ENCODE data around the gene CMSS1. TPM values are rescaled to one million over a fixed set of nuclear protein-coding genes. Genes with fewer than 3 reads are reported as not detected.
"Not testable (repeated sequence)": the region's sequence is repeated elsewhere in the genome, so short reads cannot be mapped to it uniquely, and the experiment has no call there.

The CMSS1 gene
- total RNA-seq, 1 donor from 2014 or later = 41.1 TPM

DNA sequence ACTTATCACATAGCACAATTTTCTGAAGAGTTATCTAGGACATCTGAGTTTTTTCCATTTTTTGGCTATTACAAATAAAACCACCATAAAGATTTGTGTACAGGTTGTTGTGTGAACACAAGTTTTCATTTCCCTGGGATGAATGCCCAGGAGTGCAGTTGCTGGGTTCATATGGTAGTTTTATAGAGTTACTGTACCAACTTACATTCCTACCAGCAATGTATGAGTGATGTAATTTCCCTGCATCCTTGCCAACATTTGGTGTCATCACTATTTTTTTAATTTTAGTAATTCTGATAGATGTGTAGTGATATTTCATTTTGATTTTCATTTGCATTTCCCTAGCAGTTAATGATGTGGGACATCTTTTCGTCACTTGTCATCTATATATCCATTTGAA, 276.2 kb downstream of the CMSS1 start:
- TF ChIP-seq, protein P1, sequence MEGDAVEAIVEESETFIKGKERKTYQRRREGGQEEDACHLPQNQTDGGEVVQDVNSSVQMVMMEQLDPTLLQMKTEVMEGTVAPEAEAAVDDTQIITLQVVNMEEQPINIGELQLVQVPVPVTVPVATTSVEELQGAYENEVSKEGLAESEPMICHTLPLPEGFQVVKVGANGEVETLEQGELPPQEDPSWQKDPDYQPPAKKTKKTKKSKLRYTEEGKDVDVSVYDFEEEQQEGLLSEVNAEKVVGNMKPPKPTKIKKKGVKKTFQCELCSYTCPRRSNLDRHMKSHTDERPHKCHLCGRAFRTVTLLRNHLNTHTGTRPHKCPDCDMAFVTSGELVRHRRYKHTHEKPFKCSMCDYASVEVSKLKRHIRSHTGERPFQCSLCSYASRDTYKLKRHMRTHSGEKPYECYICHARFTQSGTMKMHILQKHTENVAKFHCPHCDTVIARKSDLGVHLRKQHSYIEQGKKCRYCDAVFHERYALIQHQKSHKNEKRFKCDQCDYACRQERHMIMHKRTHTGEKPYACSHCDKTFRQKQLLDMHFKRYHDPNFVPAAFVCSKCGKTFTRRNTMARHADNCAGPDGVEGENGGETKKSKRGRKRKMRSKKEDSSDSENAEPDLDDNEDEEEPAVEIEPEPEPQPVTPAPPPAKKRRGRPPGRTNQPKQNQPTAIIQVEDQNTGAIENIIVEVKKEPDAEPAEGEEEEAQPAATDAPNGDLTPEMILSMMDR (IDR thresholded peaks at IDR 0.05) = no peak
- ChIA-PET POLR2A (no interaction called here), CTCF (no interaction called here)
- ATAC-seq (ENCODE audit: low read depth) (no peak), DNase-seq (no peak)
- intact Hi-C loops (cut with micrococcal nuclease) = no loop called here
- Mint-ChIP-seq H3K27me3 (no peaks in the 10 kb centered on the region), H3K4me1 (no peaks in the 10 kb centered on the region), H3K4me3 (no peak overlapping the region), H3K9me3 (no peaks in the 10 kb centered on the region), H3K27ac (no peak overlapping the region), H3K36me3 (ENCODE audit: low read depth) (peaks cover 1% of the 10 kb centered on the region)

DNA sequence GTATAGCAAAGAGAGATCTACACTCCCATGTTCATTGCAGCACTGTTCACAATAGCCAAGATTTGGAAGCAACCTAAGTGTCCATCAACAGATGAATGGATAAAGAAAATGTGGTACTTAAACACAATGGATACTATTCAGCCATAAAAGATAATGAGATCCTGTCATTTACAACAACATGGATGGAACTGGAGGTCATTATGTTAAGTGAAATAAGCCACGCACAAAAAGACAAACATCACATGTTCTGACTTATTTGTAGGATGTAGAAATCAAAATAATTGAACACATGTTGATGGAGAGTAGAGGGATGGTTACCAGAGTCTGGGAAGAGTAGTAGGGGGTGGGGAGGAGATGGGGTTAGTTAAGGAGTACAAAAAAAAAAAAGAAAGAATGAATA, 278.6 kb downstream of the CMSS1 start:
- H3K9me3 Mint-ChIP-seq; H3K4me1 Mint-ChIP-seq; POLR2A ChIA-PET; CTCF ChIA-PET; ATAC-seq (ENCODE audit: low read depth); intact Hi-C loops (cut with micrococcal nuclease); H3K27ac Mint-ChIP-seq; H3K36me3 Mint-ChIP-seq (ENCODE audit: low read depth); H3K4me3 Mint-ChIP-seq; H3K27me3 Mint-ChIP-seq; DNase-seq: not testable (repeated sequence)

DNA sequence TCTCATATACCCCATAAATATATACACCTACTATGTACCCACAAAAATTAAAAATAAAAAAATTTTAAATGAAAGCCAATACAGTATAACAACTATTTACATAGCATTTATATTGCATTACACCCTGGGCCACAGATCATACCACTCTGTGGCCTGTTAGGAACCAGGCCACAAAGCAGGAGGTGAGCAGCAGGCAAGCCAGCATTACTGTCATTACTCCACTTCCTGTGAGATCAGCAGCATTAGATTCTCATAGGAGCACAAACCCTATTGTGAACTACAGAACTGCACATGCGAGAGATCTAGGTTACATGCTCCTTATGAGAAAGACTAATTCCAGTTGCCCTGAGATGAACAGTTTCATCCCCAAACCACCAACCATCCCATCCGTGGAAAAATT, 279.2 kb downstream of the CMSS1 start:
- Mint-ChIP-seq H3K36me3 (ENCODE audit: low read depth) (peaks cover 3% of the 10 kb centered on the region), H3K9me3 (peaks cover 2% of the 10 kb centered on the region), H3K27me3 (no peaks in the 10 kb centered on the region), H3K27ac (no peak overlapping the region), H3K4me1 (peaks cover 2% of the 10 kb centered on the region), H3K4me3 (no peak overlapping the region)
- POLR2A ChIA-PET = no interaction called here
- TF ChIP-seq, protein P1 (IDR thresholded peaks at IDR 0.05) = no peak
- ATAC-seq (ENCODE audit: low read depth) (no peak), DNase-seq (no peak)
- CTCF ChIA-PET = no interaction called here
- intact Hi-C loops (cut with micrococcal nuclease) = no loop called here

DNA sequence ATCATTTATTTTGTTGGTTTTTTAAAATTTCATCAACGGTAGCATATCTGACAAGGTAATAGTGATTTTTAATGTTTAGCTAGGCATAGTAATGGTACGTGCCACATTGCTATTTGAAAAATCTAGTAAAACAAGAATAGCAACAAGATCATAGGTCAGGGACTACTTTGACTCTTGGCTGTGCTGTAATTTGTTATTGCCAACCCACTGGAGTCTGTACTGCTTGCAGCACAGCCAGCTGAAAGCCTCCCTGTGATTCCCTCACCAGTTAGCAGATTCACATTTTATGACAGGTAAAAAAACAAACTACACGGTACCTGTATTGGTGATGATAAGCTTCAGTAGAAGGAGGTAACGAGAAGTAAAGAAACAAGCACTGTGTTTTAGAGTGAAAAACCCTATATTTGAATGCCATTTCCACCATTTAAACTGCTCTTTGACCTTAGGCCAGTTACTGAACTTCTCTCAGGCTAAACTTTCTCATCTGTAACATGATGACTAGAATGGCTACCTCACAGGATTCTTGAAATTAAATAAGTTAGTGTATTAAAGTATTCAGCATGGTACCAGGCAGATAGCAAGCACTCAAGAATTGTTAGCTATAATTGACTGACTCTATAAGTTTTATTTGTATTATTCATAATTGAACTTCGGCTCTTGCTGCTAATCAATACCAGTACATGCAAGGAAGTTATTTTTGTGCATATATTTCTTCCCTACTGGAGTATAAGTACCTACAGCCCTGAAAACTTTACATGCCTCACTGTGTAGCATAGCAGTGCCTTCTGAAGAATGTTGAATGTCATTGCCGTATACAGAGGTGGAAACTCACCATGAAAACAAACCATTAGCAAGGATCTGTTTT, 280.5 kb downstream of the CMSS1 start:
- ATAC-seq (ENCODE audit: low read depth) (no peak), DNase-seq (no peak)
- H3K36me3 Mint-ChIP-seq (ENCODE audit: low read depth) = peaks cover 3% of the 10 kb centered on the region
- intact Hi-C loops (cut with micrococcal nuclease) = no loop called here
- peaks cover 2% of the 10 kb centered on the region for H3K9me3 Mint-ChIP-seq
- POLR2A ChIA-PET = interaction anchor here (1.0 kb wide), 1 partner anchor 12 kb away, joined by 5 read pairs; no protein-coding TSS in a partner anchor
- TF ChIP-seq, protein P1 (IDR thresholded peaks at IDR 0.05) = no peak
- H3K27ac Mint-ChIP-seq = no peak overlapping the region
- no peaks in the 10 kb centered on the region for H3K27me3 Mint-ChIP-seq
- peaks cover 12% of the 10 kb centered on the region for H3K4me1 Mint-ChIP-seq
- H3K4me3 Mint-ChIP-seq = no peak overlapping the region
- CTCF ChIA-PET = interaction anchor here (0.9 kb wide), 1 partner anchor 24 kb away, joined by 3 read pairs; no protein-coding TSS in a partner anchor

DNA sequence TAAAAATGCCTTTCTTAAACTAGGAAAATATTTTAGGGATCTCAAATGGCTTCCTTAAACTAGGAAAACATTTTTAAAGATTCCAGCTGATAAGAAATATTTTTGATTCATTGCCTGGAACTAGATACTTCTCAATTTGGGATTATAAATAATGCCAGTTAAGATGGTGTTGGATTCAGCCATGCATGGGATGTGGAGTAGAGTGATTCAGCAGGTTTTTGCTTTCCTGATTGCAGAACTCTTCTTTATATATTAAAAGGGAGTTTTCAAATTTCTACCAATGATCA, 281.1 kb downstream of the CMSS1 start:
- Mint-ChIP-seq H3K4me1 (peaks cover 18% of the 10 kb centered on the region), H3K27ac (no peak overlapping the region), H3K36me3 (ENCODE audit: low read depth) (peaks cover 3% of the 10 kb centered on the region), H3K4me3 (no peak overlapping the region), H3K9me3 (peaks cover 2% of the 10 kb centered on the region), H3K27me3 (no peaks in the 10 kb centered on the region)
- DNase-seq (no peak), ATAC-seq (ENCODE audit: low read depth) (no peak)
- TF ChIP-seq, protein P1 (IDR thresholded peaks at IDR 0.05) = no peak
- CTCF ChIA-PET = no interaction called here
- POLR2A ChIA-PET = interaction anchor here (1.0 kb wide), 1 partner anchor 11 kb away, joined by 5 read pairs; no protein-coding TSS in a partner anchor
- intact Hi-C loops (cut with micrococcal nuclease) = no loop called here

All from activated B cell treated with CpG ODN at 0.5 μM for 24 hours (primary cell).